Astrocyte of the cerebellum (primary cell): Measurements from ENCODE around the gene CREBBP.

ENCODE experiments used
- DNase-seq: peaks from one replicate; pipeline ENCODE4 v3.0.0-alpha.2; 2011; ENCODE audit warnings: low read depth
- H3K4me3 ChIP-seq: 2 replicates; pipeline ENCODE4 v1.5.1; 2011; ENCODE audit warnings: mild to moderate bottlenecking, low read depth, low read length, moderate library complexity
- CTCF ChIP-seq: IDR thresholded peaks from 2 replicates; pipeline ENCODE4 v1.5.1; 2012; ENCODE audit warnings: low read length, low read depth, moderate library complexity, mild to moderate bottlenecking; ENCODE audit errors: missing control alignments
- in situ Hi-C: cut with HindIII; loops from 2 replicates; pipeline ENCODE4 v1.10.0; 2017; ENCODE audit warnings: low sequenced_read_pairs

Gene CREBBP

DNA sequence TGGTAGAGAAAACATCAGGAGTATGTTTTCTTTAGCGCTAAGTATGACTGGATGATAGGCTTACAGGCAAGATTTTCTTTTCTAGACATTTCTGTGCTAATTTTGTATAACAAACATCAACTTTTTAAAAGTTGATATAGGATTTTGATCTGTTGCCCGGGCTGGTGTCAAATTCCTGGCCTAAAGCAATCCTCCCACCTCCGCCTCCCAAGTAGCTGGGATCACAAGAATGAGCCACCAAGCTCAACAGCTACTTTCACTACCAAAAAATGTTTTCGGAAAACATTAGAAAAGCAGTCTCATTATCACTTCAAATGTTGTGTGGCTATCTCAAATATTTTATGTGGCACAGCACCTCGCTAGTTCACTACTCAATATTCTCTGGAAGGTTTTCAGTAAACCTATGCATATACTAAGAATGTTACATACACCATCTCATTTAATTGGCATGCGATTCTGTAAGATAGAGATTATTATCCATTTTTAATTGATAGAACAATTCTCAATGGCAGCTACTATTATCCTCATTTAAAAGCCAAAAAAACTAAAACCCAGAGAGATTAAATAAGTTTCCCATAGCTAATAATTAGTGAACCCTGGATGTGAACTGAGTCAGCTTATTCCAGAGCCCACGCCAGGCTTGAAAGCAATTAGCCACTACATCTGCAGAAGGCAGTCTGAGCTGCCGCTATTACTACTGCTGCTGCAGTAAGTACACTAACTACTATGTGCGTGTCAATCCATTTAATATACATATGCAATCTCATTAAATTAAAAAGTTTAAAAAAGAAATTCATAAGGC lies 41.7 kb downstream of the CREBBP start:
- TF ChIP-seq CTCF, result no peak

GRCh38 chr16:3837851-3838586 lies 42.5 kb downstream of the CREBBP start:
- DNase-seq, result no peak
- in situ Hi-C loops, result no loop called here

More for the DNA sequence above, 41.7 kb downstream of the CREBBP start:
- no peak for DNase-seq
- in situ Hi-C loops, result no loop called here
- no peak overlapping the region for H3K4me3 ChIP-seq

GRCh38 chr16:3836641-3837040 lies 43.9 kb downstream of the CREBBP start:
- no peak overlapping the region for H3K4me3 ChIP-seq
- no peak for TF ChIP-seq CTCF
- DNase-seq, result no peak
- in situ Hi-C loops, result no loop called here

More at GRCh38 chr16:3837851-3838586, 42.5 kb downstream of the CREBBP start:
- H3K4me3 ChIP-seq, result no peak overlapping the region
- TF ChIP-seq CTCF, result no peak

DNA sequence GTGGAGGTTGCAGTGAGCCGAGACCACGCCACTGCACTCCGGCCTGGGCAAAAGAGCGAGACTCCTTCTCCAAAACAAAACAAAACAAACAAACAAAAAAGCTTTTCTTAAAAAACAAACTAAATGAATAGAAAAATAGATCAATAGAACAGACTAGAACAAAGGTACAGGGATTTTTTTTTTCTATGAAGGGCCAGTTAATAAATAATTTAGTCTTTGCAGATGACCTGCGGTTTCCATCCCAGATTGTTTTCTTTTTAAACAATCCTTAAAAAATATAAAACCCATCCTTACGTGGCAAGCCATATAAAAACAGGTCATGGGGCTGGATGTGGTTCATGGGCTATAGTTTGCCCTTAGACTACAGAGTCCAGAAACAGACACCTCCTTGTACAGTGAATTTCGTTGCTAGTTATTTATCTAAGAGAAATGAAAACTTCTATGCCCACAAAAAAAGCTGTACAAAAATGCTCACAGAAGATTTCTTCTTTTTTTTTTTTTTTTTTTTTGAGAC lies 45.4 kb downstream of the CREBBP start:
- DNase-seq, result no peak
- in situ Hi-C loops, result no loop called here
- no peak overlapping the region for H3K4me3 ChIP-seq
- no peak for TF ChIP-seq CTCF

DNA sequence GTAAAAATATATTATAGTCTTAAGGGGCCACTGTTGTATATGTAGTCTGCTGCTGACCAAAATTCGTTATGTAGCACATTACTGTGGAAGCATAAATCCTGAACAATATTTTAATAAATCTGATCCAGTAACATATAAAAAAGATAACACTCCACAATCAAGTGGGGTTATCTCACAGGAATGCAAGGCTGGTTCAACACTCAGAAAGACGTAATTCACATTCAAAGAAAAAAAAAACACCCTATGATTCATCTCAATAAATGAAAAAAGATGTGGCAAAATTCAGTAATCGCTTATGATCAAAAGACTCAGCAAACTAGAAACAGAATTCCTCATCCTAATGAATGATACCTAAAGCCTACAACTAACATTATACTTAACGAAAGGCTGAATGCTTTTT lies 47.8 kb downstream of the CREBBP start:
- no peak for TF ChIP-seq CTCF
- in situ Hi-C loops, result no loop called here
- DNase-seq, result no peak
- no peak overlapping the region for H3K4me3 ChIP-seq

DNA sequence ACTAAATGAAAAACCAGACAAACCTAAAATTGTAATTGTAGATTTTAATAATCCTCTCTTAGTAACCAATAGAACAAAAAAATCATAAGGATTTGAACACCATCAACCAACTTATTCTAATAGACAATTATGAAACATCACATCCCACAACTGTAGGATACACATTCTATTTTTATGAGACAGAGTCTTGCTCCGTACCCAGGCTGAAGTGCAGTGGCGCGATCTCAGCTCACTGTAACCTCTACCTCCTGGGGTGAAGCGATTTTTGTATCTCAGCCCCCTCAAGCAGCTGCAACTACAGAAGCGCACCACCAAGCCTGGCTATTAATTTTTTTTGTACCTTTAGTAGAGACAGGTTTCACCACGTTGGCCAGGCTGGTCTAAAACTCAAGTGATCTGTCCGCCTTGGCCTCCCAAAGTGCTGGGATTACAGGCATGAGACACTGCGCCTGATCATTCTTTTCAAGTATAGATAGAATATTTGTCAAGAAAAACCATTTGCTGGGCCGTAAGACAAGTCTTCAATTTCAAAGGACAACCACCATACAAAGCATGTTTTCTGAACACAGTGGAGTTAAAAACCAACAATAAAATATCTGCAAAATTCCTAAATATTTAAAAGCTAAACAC lies 49.8 kb downstream of the CREBBP start:
- no peak for DNase-seq
- TF ChIP-seq CTCF, result no peak

More for the DNA sequence above, 49.8 kb downstream of the CREBBP start:
- in situ Hi-C loops, result no loop called here
- no peak overlapping the region for H3K4me3 ChIP-seq
